ENCODE measurements around the gene CTNNBL1.

The CTNNBL1 gene

GRCh38 chr20:37921341-37921929 lies 227.6 kb downstream of the CTNNBL1 start:
- in situ Hi-C loops (cut with MboI; ENCODE audit: low sequenced_read_pairs, unreplicated experiment), result loop anchor here (25.0 kb wide), 1 partner anchor 291 kb away; no protein-coding TSS in a partner anchor
- no peak for TF ChIP-seq CTCF (IDR thresholded peaks at IDR 0.05; ENCODE audit: borderline replicate concordance, control extremely low read depth, extremely low read depth, insufficient read depth, missing control alignments)
- peak; percentile 79 for DNase-seq (ENCODE audit: low spot score)

All from GM13976 (cell line).